Activated T-cell treated with anti-CD3 and anti-CD28 coated beads for 24 hours (primary cell): ENCODE results near the gene BBS4.
A peak's percentile ranks its signal among the peaks of the same experiment; 100 is the strongest.
"Not testable (repeated sequence)": the region's sequence is repeated elsewhere in the genome, so short reads cannot be mapped to it uniquely, and the experiment has no call there.

Source experiments
- DNase-seq: peaks from one replicate; pipeline ENCODE4 v3.0.0-alpha.2; 2020; ENCODE audit warnings: low read depth

The BBS4 gene, protein sequence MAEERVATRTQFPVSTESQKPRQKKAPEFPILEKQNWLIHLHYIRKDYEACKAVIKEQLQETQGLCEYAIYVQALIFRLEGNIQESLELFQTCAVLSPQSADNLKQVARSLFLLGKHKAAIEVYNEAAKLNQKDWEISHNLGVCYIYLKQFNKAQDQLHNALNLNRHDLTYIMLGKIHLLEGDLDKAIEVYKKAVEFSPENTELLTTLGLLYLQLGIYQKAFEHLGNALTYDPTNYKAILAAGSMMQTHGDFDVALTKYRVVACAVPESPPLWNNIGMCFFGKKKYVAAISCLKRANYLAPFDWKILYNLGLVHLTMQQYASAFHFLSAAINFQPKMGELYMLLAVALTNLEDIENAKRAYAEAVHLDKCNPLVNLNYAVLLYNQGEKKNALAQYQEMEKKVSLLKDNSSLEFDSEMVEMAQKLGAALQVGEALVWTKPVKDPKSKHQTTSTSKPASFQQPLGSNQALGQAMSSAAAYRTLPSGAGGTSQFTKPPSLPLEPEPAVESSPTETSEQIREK

DNA sequence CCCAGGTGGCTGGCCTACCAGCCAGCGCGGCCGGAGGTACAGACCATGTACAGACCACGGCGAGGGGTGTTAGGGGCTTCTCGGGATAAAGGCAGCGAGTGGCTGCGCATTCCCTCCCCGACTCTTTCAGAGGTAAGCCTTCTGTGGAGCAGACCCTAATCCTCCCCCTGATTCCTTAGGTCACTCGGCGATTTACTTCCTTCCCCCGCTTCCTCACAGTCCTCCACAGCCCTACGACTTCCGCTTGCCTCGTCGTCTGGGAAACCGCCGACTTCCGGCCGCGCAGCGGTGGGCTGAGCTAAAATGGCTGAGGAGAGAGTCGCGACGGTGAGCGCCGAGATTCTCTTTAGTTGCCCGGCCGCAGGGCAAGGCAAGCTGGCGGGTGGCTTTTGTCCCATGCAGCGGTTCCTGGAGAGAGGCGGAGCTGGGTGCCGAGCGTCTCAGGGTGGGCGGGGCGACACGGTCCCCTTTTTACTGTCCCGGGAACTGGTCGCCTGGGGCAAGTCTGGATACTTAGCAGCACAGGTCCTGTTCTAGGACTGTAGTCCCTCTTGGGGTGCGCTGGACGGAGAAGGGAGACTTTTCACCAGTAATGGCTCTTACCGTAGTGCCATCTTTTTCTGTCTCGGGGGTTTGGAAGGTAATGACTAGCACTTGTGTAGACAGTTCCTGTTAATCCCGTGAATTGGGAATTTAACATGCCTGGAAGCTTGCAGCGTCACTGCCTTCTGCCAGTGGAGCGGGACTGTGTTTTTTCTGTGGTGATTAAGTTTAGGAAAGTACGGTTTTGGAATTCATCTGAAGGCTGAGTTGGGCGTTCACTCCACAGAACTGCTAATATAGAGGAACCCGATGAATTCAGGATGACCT is at the start of gene BBS4, which contains the start of gene HIGD2B:
Gene BBS4, plus strand, starts transcription at position 283 of the 870 bp plus-strand sequence. Its CDS starts 21 bp downstream, at position 304.
Gene HIGD2B, minus strand, starts transcription at position 258 of the 870 bp plus-strand sequence. CDS start 9,808 bp downstream, outside the sequence.
- DNase-seq, result peak; percentile 83

DNA sequence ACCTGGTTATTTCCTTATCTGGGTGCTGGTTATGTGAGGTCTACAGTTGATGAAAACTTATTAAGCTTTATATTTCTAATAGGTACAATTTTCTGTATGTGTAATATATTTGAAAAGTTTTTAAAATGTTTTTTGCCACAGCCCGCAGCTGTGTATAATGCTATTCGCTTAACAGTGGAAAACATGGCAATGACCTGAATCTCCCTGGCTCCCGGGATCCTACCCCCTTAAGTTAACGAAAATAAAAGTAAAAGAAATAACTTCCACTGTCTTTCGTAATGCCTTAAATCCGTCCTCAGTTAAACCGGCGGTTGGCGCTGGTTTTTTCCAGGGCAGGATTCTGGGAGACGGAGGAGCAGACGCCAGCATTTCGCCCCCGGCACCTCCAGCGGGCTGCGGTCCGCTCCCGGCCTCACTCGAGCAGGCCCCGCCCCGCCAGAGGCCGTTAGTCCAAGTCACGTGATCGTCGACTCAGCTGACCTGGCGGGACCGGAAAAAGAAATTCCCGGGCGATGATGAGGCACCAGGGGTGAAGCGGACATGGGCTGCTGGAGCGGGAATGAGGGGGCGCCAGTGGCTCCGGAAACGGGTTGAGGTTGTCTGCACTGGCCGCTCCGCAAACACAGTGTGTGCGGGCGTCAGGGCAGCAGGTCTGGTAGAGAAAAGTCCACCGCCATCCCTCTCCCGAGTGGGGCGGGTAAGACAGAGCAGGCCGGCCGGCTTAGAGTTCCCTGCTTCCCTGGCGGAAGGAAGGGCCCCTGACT is 49.3 kb upstream of the BBS4 start:
- peak; percentile 56 for DNase-seq

DNA sequence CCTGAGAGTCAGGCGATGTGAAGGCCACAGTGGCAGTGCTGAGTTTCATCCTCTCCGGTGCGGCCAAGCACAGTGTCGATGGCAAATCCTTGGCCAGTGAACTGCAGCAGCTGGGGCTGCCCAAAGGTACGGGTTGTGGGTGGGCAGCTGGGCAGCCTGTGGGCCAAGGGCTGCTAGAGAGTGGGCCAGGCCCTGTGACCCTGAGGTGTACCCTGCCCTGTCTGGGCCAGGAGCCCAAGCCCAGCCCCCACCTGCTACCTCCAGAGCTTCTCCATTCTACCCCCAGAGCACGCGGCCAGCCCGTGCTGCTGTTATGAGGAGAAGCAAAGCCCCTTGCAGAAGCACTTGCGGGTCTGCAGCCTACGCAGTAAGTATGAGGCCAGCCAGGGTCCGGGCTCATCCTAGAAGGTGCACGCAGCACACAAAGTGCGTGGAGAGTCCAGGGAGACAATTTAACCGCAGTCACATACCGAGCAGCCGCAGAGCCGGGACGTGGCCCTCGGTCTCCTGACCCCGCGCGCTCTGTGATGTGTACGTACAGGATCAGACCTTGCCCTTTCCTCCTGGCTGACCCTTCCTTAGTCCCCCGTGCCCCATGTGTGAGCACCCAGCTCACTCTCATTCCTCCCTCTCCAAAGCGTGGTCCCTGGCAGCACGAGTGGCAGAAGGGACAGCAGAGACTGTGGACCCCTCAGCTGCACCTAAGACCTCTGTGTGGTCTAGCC is 46.1 kb upstream of the BBS4 start:
- DNase-seq, result not testable (repeated sequence)

DNA sequence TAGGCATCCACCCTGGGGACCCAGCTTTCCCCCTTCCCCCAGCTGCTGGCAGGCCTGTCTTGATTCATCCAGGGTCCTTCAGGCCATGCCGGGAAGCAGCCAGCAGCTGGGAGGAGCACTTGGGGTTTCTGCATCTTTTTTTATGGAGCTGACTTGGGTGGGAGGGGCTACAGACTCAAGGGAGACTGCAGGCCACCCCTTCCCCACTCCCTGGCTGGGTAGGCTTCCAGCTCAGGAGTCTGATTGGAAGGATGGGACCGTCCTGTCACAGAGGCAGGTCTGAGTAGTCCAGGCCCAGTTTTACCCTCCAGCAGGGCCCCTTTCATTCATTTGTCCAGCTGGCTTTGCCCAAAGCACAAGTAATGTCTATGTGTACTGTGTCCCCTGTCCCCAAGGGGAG is 43.7 kb upstream of the BBS4 start:
- not testable (repeated sequence) for DNase-seq

DNA sequence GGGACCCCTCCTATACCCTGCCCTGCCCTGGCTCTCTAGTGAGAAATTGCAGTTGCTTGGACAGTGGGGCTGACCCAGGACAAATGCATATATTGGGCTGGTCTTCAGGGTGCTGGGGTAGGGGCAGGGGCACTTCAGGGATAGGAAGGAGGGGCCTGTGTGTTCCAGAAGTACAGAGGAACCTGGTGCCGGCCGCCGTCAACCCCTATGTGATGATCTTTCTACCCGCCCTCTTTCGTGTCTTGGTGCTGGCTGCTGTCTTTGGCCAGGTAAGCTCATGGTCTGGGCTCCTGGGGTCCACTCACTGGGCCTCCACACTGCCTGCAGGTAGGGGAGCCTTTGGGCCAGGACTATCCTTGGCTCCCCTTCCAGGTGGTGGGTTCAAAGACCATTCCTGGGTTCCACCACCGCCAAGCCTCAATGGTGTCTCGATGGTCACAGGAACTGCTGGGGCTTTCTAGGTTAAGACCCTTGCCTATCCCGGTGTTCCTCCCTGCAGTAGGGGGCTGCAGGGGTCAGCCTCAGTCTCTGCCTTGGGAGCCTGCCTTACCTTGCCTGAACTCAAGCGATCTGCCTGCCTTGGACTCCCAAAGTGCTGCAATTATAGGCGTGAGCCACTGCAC is 37.3 kb upstream of the BBS4 start:
- DNase-seq, result not testable (repeated sequence)

DNA sequence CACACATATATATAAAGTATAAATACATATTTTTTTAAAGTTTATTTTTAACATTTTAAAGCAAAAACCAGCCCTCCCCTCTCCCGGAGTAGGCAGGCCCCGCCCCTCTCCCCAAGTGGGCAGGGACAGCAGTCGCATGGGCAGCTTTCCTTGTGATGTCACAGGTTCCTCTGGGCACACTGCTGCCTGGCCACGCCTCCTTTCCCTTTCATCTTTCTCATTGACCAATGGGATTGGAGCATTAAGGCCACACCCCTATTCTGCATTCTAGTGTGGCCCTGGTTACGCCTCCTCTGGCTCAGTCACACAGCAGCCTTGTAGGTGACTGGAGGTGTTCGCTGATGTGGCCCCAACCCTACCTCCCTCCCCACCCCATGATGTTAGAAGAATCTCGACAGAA is 31.6 kb upstream of the BBS4 start, which contains the start of gene GOLGA6B:
Gene GOLGA6B, plus strand, starts transcription at position 301 of the 400 bp plus-strand sequence. Its CDS starts 41 bp downstream, at position 342.
- not testable (repeated sequence) for DNase-seq

DNA sequence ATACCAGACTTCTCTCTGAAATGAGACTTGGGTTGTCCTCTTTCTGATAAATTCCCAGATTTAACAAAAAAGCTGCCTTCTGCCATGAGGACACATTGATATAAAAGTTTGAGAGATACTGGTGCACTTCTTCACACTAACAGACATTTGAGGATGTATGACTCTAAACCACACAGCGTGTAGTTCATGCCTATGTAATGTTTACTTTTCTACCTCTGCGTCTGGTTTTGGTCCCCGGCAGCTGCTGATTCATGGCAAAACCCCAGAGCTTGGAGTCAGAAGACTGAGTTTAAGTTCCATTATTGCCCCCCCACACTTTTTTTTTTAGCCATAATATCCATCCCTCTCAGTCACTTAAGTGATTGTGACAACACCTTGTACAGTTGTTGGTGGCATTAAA is 30.0 kb upstream of the BBS4 start:
- DNase-seq, result not testable (repeated sequence)

DNA sequence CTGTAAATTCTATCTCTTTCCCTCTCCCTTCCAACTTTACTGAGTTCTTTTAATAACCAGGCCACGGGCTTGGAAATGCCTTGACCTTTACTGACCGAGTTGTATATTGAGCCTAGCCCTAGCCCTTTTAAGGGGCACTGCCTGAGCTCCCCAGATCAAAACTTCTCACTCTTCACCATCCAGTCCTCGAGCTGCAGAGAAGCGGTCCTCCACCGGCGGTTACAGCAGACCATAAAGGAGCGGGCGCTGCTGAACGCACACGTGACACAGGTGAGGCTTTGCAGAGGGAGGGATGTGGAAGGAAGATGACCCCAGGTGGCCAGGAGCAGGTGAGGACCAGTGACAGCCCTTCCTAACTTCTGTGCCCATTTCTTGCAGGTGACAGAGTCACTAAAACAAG is 24.9 kb upstream of the BBS4 start:
- not testable (repeated sequence) for DNase-seq

DNA sequence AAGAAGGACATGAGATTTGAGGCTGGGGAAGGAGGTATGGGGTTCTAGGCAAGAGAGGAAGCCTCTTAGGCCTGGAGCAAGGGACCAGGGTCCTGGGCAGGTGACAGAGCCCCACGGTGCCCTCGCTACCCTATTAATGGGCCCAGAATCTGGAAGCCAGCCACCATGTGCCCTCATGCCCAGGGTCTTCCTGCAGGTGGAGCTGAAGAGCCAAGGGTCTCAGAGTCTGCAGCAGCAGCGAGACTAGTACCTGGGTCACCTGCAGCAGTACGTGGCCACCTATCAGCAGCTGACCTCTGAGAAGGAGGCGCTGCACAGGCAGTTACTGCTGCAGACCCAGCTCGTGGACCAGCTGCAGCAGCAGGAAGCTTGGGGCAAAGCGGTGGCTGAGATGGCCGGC is 22.1 kb upstream of the BBS4 start:
- DNase-seq, result not testable (repeated sequence)

DNA sequence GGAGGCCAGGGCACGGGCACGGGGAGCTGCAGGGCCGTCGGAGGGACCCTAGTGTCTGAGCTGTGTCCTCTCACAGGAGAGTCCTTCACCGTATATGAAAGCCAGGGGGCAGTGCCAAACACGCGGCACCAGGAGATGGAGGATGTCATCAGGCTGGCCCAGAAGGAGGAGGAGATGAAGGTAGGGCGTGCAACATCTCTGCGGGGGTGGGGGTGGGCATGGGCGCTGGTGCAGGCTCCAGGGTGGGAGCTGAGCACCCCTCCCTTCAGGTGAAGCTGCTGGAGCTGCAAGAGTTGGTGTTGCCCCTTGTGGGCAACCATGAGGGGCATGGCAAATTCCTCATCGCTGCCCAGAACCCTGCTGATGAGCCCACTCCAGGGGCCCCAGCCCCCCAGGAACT is 20.3 kb upstream of the BBS4 start:
- not testable (repeated sequence) for DNase-seq

DNA sequence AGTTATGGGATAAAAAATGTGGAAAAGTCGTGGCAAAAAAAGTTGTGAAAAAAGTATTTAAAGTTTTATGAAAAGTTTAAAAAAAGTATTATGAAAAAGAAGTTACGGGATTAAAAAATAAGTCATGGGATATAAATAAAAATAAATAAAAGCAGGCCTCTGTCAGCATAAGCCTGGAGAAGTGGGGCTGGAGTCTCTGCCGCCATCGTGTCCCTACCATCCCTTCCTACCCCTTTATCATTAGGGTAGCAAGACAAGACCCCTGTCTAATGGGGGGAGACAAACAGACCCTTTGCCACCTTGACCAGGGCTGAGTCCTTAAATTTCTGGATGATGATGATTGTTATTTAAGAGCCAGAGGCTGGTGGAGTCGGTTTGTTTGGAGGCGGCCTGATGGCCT is 16.2 kb upstream of the BBS4 start:
- not testable (repeated sequence) for DNase-seq

DNA sequence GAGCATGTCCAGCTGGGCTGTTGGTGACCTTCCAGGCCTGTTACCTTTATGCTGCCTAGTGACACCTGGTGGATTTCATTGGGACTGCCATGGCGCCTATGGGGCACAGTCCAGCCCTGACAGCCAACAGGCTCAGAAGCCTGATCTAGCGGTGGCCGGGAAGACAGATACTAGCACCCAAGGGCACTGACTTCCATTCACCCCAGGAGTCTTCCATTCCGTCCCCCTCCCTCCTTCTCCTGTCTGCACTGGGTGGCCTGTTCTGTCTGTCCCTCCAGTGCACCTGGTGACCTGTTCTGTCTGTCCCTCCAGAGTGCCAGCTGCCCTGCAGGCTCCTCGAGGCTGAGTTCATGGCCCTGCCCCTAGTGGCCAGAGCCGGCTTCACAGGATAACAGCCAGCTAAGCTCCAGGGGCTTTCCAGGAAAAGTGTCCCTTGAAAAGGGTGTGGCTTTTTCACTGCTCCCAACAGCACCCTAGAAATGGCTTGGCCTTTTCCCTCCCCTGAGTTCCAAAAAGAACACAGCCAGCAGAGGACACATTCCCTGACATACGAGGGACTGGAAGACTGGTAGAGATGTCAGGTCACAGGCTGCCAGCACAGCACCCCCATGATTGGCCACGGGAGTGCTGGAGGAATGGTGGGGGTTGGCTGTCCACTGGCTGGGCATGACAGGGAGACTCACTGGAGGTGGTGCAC is 15.2 kb upstream of the BBS4 start:
- DNase-seq, result peak; percentile 66

DNA sequence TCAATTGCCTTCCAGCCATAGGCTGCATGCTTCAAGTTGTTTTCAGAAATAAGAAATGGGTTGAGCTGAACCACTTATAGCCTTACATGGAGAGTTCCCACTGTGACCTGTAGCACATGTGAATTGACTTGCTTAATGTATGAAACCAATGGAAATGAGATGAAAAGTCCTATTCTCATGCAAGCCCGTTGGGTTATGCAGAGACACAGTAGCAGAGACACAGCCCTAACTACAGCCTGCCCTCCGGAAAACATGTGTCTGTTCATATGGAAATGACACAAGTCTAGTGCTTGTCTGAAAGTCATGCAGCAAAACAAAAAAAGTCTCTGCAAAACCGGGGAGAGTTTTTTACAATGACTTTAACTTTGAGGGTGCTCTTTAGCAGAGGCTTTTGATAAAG is 14.5 kb upstream of the BBS4 start:
- no peak for DNase-seq

DNA sequence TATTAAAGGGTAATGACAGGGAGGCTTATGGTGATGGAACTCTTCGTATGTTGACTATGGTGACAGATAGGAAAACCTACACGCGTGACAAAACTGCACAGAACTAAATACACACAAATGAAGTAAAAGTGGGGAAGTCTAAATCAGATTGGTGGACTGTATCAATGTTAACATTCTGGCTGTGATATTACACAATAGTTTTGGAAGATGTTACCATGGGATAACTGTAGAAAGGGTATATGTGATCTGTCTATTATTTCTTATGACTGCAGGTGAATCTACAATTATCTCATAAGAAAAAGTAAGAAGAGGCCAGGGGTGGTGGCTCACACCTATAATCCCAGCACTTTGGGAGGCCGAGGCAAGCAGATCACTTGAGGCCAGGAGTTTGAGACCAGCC is 9.2 kb upstream of the BBS4 start:
- DNase-seq, result no peak

DNA sequence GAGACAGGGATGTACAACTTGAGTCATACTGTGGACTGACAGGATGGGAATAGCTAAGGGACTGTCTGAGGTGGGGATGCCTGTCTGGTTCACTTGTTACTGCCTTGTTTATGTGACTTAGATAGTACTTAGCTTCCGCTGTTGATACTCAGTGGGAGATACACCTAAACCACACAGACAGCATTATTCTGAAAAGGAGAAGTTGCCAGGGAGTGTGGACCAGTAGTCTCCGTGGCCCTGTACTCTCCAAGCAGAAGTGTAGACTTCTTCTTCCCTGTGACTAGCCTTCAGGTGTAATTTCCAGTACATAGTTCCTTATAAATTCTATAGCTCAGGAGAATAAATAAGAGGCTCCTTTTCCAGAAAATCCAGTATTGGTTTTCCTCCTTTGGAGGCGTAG is 5.1 kb upstream of the BBS4 start:
- DNase-seq, result no peak

DNA sequence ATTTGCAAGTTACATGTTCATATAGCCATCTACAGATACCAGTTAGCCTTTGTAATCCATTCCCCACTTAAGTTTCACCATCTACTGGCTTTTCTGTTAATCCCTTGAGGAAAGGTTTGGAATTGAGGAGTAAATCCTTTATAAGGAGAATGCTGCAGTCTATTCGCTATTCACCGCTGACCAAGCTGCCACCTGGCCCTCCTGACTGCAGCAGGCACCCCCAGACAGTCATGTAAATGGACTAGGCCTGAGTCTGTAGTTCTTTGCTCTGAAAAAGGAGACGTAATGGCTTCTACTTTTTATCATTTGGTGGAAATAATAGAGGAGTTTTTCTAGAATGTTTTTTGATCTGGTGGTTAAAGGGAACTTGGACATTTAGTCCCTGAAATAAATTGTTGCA is 3.2 kb upstream of the BBS4 start:
- DNase-seq, result no peak

DNA sequence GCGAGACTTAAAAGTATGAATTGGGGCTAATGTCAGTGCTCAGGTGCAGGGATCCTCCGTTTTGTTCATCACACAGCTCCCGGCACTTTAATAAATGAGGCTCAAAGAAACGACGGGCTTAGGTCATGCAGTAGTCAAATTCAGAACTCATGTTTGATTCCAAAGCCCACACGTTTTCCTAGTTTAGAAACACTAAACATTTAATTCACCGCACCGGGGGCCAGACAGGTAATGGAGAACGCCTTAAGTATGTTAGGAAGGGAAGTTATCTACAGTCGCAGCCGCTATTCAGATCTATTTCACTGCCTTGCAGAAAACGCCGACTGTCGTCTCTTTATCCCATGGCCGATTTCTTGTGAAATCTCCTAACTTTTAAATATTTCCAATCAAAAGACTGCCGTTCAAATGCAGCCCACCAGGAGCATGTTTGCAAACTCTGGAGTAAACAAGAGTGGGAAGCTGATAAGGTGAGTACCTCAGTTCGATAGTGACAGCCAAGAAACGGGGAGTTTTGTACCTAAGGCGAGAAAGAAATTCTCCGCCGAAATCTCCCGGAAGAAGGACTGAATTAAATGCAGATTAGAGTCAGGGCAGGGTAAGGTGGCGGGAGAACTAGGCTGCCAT is 594 bp upstream of the BBS4 start:
- no peak for DNase-seq

DNA sequence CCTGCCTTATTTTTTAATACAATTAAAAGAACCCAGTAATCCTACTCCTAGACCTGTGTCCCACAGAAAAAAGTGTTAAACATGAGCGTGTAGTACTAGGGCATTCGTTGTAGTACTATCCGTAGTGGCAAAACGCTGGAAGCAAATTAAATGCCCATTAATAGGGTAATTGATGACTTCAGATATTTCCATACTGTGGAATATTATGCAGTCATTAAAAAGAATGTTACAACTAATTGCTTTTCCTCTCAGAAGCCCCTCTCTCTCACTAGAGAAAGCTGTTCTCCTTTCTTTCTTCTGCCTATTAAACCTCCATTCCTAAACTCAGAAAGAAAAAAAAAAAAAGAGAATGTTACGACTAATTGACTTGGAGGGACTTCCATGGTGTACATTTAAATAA is 2.7 kb downstream of the BBS4 start:
- DNase-seq, result no peak

DNA sequence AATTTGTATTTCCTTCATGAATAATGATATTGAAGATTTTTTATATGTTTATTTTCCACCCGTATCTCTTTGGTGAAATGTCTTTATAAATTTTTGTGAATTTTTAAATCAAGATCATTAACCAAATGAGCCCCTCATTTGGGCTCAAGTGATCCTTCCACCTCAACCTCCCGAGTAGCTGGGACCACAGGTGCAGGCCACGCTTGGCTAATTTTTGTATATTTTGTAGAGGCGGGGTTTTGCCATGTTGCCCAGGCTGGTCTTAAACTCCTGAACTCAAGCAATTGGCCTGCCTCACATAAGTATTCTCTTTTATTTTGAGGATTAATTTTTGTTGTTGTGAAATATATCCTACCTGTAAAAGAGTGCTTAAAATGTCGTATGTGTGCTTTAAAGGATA is 4.9 kb downstream of the BBS4 start:
- DNase-seq, result no peak

DNA sequence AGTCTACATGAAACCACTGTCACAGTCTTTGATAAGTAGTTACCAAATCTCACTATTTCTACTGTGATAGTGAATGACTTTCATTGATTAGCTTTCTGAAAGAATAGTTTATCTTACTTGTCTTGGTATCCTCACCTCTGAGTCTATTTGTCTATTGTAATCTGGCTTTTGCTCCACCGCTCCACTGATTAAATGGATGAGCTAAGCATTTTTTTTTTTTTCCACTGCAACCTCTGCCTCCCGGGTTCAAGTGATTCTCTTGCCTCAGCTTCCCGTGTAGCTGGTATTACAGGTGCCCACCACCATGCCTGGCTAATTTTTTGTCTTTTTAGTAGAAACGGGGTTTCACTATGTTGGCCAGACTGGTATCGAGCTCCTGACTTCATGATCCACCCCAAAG is 12.9 kb downstream of the BBS4 start:
- DNase-seq, result no peak
